Suprapubic skin (tissue), 3 donors: Measurements from ENCODE around the gene PHF20.

Experiments used
- EP300 ChIP-seq: sonication (generic); formaldehyde crosslinking; IDR thresholded peaks from one replicate; pipeline ENCODE4 v1.6.1; 2017; ENCODE audit warnings: antibody characterized with exemption
- POLR2A ChIP-seq, 2 donors: fragments of 450-650 bp; IDR thresholded peaks; one replicate each; pipeline ENCODE4 v1.6.1; 2017; ENCODE audit warnings: antibody characterized with exemption in 2 of 2, mild to moderate bottlenecking in 2 of 2, moderate library complexity in 2 of 2
- TF ChIP-seq, protein P1 (sequence below), 2 donors: fragments of 200-600 bp in 1 of 2; fragments of 450-650 bp in 1 of 2; sonication (generic) in 1 of 2; IDR thresholded peaks; one replicate each; pipeline ENCODE4 v1.5.1; 2016 to 2019; ENCODE audit warnings: antibody characterized with exemption in 2 of 2, mild to moderate bottlenecking in 1 of 2, moderate library complexity in 1 of 2

- TF ChIP-seq POLR2A (IDR thresholded peaks at IDR 0.05) (no peak), EP300 (no peak)
- TF ChIP-seq, protein P1, sequence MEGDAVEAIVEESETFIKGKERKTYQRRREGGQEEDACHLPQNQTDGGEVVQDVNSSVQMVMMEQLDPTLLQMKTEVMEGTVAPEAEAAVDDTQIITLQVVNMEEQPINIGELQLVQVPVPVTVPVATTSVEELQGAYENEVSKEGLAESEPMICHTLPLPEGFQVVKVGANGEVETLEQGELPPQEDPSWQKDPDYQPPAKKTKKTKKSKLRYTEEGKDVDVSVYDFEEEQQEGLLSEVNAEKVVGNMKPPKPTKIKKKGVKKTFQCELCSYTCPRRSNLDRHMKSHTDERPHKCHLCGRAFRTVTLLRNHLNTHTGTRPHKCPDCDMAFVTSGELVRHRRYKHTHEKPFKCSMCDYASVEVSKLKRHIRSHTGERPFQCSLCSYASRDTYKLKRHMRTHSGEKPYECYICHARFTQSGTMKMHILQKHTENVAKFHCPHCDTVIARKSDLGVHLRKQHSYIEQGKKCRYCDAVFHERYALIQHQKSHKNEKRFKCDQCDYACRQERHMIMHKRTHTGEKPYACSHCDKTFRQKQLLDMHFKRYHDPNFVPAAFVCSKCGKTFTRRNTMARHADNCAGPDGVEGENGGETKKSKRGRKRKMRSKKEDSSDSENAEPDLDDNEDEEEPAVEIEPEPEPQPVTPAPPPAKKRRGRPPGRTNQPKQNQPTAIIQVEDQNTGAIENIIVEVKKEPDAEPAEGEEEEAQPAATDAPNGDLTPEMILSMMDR (IDR thresholded peaks at IDR 0.05): peak; percentile 53 to 75
Observed at GRCh38 chr20:35992713-35993335, 221.0 kb downstream of the PHF20 start.
